Pons (tissue), 1 donor: ENCODE data around the gene PPP1R13B.
"Not testable (repeated sequence)": the region's sequence is repeated elsewhere in the genome, so short reads cannot be mapped to it uniquely, and the experiment has no call there.

Source experiments
- DNase-seq: peaks from one replicate; pipeline ENCODE4 v3.0.0-alpha.2; 2016; ENCODE audit warnings: low spot score

PPP1R13B gene

GRCh38 chr14:103793192-103793591 is 54.2 kb downstream of the PPP1R13B start:
- not testable (repeated sequence) for DNase-seq

- no peak for DNase-seq
Observed at GRCh38 chr14:103788086-103788485, 59.3 kb downstream of the PPP1R13B start.

DNA sequence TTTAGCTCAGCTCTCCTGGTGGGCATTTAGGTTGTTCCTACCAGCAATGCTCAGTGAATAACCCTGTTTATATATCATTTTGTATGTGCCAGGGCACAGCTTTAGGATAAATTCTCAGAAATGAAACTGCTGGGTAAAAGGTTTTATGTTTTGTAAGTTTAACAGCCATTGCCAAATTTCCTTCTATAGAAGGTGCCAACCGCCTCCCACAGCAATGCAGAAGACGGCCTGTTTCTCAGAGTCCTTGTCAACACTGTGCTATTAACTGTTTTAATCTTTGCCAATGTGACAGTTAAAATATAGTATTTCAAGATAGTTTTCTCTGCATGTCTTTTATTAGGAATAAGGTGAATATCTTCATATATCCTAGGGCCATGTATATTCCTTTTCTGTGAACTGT is 65.0 kb downstream of the PPP1R13B start:
- DNase-seq: no peak

GRCh38 chr14:103776319-103776718 is 71.1 kb downstream of the PPP1R13B start:
- DNase-seq: not testable (repeated sequence)

GRCh38 chr14:103775506-103775905 is 71.9 kb downstream of the PPP1R13B start:
- DNase-seq: peak; percentile 23

- DNase-seq: no peak
Observed at GRCh38 chr14:103773521-103773920, 73.9 kb downstream of the PPP1R13B start.

- DNase-seq: no peak
Observed at GRCh38 chr14:103772078-103772712, 75.2 kb downstream of the PPP1R13B start.

GRCh38 chr14:103770902-103771301 is 76.5 kb downstream of the PPP1R13B start:
- DNase-seq: no peak

- no peak for DNase-seq
Observed at GRCh38 chr14:103770500-103770899, 76.9 kb downstream of the PPP1R13B start.

DNA sequence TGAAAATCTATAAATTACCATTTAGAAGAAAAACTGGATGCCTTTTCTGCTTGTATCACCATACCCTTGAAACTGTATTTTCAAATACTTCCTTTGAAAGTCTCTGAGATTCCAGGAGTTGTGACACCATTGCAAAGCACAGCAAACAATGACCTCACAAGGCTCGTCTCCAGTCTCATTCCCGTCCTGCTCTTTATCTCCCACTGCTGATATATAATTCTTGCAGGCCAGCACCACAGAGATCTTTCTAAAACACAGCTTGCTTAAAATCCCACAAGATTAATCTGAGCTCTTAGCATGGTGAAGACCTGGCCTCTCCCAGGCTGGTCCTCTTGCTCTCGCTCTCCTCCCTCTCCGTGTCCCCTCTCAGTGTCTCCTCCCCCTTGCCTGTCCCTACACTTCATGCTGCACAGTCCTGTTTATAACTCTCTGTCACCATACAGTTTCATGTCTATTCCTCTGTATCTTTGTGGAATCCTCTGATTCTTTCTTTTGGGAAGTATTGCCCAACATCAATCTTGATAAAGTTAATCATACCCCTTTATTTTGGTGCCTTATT is 80.0 kb downstream of the PPP1R13B start:
- no peak for DNase-seq

GRCh38 chr14:103765526-103765925 is 81.8 kb downstream of the PPP1R13B start:
- no peak for DNase-seq

DNA sequence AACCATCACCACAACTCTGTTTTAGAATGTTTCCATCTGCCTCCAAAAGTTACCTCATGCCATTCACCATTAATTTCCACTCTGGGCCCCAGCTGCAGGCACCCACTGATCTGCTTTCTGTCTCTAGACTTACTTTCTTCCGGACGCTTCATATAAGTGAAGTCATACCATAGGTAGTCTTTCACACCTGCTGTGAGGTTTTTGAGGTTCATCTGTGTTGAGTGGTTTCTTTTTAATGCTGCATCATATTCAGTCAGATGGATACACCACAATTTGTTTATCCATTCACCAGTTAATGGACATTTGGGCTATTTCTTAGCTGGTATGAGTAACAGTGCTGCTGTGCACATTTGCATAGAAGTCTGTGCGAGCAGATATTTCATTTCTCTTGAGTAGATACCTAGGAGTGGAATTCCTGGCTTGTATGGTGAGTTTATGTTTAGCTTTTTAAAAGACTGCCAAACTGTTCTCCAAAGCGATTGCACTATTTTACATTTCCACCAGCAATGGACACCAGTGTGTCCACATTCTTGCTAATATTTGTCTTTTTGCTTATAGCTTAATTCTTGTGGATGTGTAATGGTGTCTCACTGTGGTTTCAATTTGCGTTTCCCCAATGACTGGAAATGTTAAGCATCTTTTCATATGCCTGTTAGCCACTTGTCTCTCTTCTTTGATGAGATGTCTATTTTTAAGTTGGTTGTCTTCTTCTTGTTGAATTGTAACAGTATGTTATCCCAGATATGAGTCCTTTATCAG is 83.5 kb downstream of the PPP1R13B start:
- DNase-seq: no peak

- no peak for DNase-seq
Observed at GRCh38 chr14:103762541-103762940, 84.8 kb downstream of the PPP1R13B start.

DNA sequence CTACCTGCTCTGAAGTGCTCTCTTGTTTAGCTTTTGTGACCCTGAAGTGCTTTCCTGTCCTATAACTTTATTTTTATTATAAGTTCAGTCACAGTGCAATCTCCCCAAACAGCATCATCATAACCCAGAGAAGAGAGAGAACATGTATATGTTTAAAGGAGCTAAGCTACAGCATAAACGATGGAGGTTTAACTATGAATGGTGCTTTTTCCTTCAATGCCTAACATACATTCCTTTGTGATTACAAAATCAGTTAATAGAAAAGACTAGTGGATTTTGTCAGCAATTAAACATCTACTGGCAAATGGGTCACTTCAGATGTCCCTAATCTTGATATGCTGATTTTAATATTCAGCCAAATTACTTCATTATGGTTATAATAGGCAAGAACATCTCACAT is 85.3 kb downstream of the PPP1R13B start:
- DNase-seq: no peak

DNA sequence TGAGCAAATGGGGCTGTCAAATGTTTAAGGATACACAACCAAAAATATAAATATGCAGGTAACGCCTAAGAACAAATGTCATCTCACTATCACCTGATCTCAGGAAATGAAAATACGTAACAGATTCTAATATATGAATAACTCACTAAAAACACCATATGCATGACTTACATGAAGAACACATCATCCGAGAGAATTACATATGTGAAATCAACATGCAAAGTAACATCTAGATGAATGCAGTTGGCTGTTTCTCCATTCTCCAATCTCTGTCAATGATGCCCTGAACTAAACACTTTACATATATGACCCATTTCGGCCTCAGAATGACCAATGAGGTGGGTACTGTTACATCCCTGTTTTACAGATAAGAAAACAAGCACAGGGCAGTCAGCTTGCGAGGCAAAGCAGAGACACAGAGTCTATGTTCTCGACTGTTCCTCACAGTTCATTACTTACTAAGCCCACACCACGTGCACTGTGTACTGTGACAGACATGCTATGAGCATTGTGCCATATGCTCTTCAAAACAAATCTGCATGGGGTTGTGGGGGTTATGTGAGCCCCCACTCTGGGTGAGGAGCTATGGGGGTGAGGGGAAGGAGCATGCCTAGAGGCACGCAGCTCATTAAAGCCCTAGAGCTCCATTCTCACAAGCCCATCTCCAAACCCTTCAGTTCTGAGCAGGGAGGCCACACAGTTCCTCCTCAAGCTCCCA is 89.2 kb downstream of the PPP1R13B start:
- DNase-seq: no peak

DNA sequence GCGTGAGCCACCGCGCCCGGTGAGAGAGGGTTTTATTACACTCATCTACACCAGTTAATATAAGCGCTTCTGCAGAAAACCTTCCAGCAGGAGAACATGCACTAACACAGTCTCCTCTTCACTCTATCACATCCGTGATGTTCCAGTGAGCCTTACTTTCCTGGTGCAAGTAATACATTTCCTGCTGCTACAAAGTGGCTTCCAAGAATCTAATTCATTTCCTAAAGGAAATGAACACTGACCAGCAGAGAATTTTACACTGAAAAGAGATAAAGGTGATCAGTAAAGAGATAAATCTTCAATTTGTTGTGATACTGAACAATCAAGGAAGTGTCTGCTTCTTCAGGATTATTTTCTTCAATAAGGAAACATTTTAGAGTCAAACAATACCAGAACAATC is 92.3 kb downstream of the PPP1R13B start:
- no peak for DNase-seq

- DNase-seq: no peak
Observed at GRCh38 chr14:103753774-103754173, 93.6 kb downstream of the PPP1R13B start.

DNA sequence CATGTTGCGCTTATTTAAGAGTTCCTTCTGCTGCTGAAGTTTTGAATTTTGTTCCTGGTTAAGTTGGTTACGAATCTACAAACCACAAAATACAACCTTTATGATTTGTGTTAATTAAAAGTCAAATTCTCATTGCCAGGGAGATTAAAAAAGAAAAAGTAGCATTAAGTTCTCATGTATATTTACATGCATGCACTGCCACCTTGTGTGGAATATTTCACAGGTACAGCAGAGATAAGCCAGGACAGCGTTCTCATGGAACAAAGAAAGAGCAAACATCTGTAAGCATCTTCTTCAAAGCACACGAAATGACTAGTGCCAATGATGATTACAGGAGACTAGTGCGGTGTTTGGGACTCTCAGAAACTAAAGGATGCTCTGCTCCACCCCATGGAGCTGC is 97.5 kb downstream of the PPP1R13B start:
- DNase-seq: no peak

DNA sequence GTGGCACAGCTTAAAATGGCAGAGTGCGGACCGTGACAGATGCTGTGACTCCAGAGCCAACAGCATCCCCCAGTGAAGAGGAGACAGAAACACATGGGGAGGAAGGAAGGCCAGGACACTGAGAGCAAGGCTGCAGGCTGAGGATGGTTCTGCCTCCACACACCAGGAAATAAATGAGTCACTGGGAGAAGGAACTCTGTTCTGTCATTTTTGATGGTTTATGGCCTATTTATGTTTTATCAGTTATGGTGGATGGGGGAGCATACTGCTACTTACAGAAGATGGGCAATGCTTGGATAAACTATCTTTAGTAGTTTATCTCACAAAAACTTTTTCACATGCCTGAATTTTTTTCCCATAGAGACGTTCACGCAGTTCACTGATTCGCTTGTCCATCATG is 97.9 kb downstream of the PPP1R13B start:
- DNase-seq: no peak

DNA sequence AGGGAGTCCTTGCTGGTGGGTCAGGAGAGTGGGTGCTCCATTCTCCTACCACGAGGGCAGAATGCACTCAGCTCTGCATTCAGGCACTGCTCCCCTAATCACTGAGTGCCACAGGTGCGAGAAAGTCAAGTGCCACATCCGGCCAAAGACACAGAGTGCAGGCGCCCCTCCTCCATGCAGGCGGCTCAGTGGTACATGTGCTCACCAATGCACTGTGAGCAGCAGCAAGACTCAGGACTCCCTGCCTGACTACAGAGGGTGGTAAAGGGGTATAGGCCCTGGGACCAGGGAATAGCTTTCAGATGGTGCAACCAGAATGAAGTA is 98.9 kb downstream of the PPP1R13B start:
- DNase-seq: no peak

DNA sequence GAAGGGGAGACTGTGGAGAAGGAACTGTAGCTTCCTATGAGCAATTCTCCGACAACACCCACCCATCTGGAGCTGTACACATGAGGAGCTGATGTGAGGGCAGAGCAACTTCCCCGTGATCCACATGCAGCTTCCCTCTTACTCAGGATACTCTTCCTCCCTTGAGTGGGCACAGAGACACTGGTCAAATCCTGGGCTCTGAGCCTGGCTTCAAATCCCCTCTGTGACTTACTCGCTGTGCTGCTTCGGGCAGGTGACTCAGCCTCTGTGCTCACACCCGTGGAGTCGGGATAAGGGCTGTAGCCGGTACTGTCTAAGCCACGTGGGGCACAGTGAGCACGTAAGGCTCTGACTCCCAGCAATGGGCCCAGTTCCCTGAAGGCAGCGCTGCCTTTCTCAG is 100.7 kb downstream of the PPP1R13B start:
- no peak for DNase-seq

DNA sequence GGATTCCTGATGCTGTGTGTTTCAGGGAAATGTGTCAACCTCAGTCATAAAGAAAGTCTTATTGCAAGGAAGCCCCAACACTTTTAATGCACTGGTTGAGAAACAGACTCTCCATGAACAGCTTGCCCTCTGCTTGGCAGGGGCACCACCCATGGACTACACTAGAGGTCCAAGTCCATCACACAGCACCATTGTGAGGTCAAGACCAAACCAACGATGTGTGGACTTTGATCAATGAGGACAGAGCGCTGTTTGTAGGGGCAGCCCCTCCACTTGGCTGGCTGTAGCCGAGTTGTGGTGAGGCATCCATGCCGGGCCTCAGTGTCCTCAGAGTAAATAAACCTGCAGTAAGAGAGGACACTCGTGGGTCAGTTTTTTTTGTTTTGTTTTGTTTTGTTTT is 102.0 kb downstream of the PPP1R13B start:
- DNase-seq: no peak
